Cerebellar nuclear complex (tissue), 1 donor: Measurements from ENCODE around the gene PEPD.

Experiments
- DNase-seq, 2 experiments: peaks; one replicate each; lab custom pipeline; 2025; lab: John Stamatoyannopoulos, UW

Gene PEPD

DNA sequence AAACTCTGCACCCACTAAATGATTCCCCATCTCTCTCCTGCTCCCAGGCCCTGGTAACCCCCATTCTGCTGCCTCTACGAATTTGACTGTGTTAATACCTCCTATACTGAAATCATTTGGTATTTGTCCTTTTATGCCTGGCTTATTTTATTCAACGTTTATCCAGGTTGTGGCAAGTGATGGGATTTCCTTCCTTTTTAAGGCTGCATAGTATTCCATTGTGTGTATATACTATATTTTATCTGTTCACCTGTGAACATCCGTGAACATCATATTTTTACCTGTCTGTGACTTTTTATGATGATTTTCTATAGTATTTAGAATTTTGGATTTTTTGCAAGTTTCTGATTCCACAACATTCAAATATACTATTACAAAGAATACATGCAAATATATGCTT, 162.0 kb downstream of the PEPD start:
- DNase-seq, result no peak

- DNase-seq, result no peak
Measured at GRCh38 chr19:33358408-33358807, 163.2 kb downstream of the PEPD start.

DNA sequence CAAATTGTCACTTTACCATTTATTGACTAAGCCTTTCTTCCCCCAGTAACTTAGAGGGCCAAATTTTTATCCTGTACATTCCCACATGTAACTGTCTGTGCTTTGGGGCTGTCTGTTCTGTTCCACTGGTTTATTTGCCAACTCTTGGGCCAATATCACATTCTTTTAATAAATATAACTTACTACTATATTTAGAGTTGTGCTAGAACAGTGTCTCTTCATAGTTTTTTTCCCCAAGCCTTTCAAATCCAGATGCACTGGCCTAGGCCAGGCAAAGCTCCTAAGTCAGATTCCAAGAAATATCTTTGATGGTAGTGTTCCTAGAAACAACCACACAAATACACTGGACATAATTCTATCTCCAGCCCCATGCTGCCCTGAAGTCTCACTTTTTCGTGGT, 164.0 kb downstream of the PEPD start:
- no peak for DNase-seq

DNA sequence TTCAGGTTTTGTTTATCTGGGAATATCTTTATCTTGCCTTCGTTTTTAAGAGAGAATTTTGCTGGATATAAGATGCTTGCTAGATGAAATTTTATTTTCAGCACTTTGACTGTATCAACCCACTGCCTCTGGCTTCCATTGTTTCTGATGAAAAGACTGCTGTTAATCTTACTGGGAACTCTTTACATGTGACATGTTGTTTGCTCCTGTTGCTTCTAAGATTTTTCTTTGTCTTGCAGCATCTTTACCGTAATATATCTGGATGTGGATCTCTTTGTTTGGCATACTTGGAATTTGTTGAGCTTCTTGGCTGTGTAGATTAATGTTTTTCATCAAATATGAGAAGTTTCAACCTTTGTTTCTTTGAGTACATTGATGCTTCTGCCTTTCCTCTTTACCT, 166.1 kb downstream of the PEPD start:
- no peak for DNase-seq

- DNase-seq, result no peak
Measured at GRCh38 chr19:33350538-33351309, 170.9 kb downstream of the PEPD start.

- no peak for DNase-seq
Measured at GRCh38 chr19:33349319-33350289, 172.0 kb downstream of the PEPD start.

GRCh38 chr19:33348301-33349010, 173.1 kb downstream of the PEPD start:
- DNase-seq, result no peak

- no peak for DNase-seq
Measured at GRCh38 chr19:33347300-33347699, 174.3 kb downstream of the PEPD start.

DNA sequence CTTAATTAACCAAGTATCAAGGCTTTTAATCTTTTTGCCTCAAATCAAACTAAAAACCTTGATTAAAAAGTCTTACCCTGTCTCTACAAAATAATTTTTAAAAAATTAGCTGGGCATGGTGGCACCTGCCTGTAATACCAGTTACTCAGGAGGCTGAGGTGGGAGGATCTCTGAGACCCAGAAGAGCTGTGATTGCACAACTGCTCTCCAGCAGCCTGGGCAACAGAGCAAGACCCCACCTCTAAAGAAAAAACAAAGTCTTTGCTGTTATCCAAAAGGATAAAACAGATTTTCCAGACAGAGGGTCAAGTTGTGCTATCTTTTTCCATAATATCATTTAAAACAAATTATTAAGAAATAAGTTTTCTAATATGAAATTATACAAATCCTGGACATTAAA, 174.9 kb downstream of the PEPD start:
- DNase-seq, result no peak

DNA sequence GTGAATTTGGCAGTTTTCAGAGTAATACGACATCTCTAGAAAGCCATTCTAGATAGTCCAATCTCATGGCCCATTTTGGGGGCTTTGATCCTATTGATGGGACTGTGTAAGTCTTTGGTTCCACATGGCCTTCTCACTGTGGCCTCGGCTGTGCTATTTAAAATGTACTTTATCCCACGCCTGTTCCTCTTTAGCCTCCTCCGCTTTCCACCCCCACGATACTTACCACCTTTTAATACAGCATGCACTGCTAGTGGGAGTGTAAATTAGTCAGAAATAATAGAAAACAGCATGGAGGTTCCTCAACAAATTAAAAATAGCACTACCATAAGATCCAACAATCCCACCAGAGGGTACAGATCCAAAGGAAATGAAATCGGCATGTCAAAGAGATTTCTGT, 176.4 kb downstream of the PEPD start:
- no peak for DNase-seq

- DNase-seq, result no peak
Measured at GRCh38 chr19:33344573-33344925, 177.0 kb downstream of the PEPD start.

- DNase-seq, result no peak
Measured at GRCh38 chr19:33343859-33344572, 177.6 kb downstream of the PEPD start.

DNA sequence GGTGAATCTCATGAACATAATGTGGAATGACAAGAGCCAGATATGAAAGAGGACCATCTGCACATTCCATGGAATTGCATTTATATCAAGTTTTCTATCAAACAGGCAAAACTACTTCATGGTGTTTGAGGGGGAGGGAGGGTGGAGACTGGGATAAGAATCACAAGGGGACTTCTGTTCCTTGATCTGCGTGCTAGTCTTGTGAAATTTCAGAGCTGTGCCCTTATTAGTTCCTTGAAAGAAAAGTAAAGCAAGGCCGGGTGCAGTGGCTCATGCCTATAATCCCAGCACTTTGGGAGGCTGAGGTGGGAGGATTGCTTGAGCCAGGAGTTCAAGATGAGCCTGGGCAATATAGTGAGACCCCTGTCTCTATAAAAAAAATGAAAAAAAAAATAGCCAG, 178.3 kb downstream of the PEPD start:
- no peak for DNase-seq

DNA sequence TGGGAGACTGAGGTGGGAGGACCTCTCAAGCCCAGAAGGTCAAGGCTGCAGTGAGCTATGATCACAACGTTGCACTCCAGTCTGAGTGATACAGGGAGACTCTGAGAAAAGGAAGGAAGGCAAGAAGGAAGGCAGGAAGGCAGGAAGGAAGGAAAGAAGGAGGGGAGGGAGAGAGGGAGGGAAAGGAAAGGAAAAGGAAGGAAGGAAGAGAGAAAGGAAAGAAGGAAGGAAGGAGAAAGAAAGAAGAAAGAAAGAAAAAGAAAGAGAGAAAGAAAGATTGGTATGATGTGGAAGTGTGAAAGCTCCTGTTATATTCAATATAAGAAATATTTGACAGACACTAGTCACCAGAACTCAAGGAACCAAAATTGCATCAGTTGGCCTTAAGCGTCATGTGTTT, 180.6 kb downstream of the PEPD start:
- DNase-seq, result no peak

DNA sequence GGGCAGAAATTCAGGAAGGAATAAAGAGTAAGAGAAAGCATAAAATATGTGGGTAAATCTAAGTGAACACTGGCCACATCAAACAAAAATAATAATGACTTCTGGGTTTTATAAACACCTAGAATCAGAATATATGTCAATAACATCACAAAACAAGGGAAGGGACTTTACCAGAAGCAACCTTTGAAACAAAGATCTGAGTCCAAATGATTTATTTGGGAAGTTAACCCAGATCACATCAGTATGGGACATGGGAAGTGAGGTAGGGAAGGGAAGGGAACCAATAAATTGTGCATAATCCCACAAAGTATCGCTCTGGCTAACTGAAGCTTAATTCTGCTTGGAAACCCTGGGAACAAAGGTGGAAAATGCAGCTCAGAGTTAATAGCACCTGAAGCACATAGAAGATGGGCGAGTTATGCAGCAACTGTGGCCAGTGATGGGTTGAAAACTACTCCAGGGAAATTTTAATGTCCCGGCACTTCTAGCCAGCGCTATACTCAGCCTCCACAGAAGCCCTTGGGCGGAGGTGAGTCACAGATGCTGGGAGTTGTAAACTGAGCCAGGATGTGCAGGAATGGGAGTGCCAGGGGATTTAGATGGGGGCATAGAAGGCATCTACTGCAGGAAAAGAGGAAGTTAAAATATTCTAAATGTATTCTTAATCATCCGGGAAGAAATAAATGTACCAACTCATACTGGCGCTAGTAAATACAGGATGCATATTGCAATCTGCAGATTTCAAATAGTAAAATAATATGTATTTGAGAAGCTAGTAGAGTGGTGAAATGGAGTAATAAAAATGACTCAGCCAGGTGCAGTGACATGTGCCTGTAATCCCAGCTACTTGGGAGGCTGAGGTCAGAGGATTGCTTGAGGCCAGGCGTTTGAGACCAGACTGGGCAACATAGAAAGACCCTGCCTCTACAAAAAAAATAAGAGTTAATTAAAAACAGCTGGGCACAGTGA, 182.3 kb downstream of the PEPD start:
- DNase-seq, result no peak
